ENCODE data around the gene CHST14.
A peak's percentile ranks its signal among the peaks of the same experiment; 100 is the strongest.

Gene CHST14

GRCh38 chr15:40501487-40501886, 30.7 kb downstream of the CHST14 start:
- Histone ChIP-seq H3K4me2 (ENCODE audit: low read length) (no peak overlapping the region), H3K4me1 (ENCODE audit: insufficient read depth, low read length, severe bottlenecking) (no peaks in the 10 kb centered on the region), H3K9me3 (ENCODE audit: low read length) (no peaks in the 10 kb centered on the region), H4K20me1 (ENCODE audit: insufficient read depth, low read length) (no peaks in the 10 kb centered on the region), H3K27me3 (ENCODE audit: insufficient read depth, low read length) (no peaks in the 10 kb centered on the region), H3K27ac (ENCODE audit: low read depth, low read length, poor library complexity, severe bottlenecking) (no peak overlapping the region), H3K9me2 (ENCODE audit: low read depth, low read length) (no peaks in the 10 kb centered on the region), H3F3A (ENCODE audit: insufficient read depth, low read length) (no peaks in the 10 kb centered on the region), H2AFZ (ENCODE audit: low read length) (no peak overlapping the region), H3K4me3 (ENCODE audit: low read depth, low read length, poor library complexity, severe bottlenecking) (no peak overlapping the region), H3K79me2 (ENCODE audit: insufficient read depth, low read length) (no peaks in the 10 kb centered on the region), H3K36me3 (ENCODE audit: insufficient read depth, low read length) (no peaks in the 10 kb centered on the region), H3K9ac (ENCODE audit: low read length) (no peak overlapping the region)
- TF ChIP-seq EZH2 (IDR thresholded peaks at IDR 0.05; ENCODE audit: borderline replicate concordance, low read length), result no peak
- TF ChIP-seq CTCF (IDR thresholded peaks at IDR 0.05; ENCODE audit: low read length), result no peak

- Histone ChIP-seq H4K20me1 (ENCODE audit: insufficient read depth, low read length) (no peaks in the 10 kb centered on the region), H3K4me3 (ENCODE audit: low read depth, low read length, poor library complexity, severe bottlenecking) (no peak overlapping the region), H3K36me3 (ENCODE audit: insufficient read depth, low read length) (no peaks in the 10 kb centered on the region), H3K27me3 (ENCODE audit: insufficient read depth, low read length) (no peaks in the 10 kb centered on the region), H3K9me3 (ENCODE audit: low read length) (no peaks in the 10 kb centered on the region), H3K79me2 (ENCODE audit: insufficient read depth, low read length) (no peaks in the 10 kb centered on the region), H3K9ac (ENCODE audit: low read length) (no peak overlapping the region; the same call in 1 of the 2 replicates), H3F3A (ENCODE audit: insufficient read depth, low read length) (no peaks in the 10 kb centered on the region), H3K4me2 (ENCODE audit: low read length) (peak overlapping the region; percentile 46; the same call in 1 of the 2 replicates), H3K4me1 (ENCODE audit: insufficient read depth, low read length, severe bottlenecking) (peaks cover 19% of the 10 kb centered on the region), H3K9me2 (ENCODE audit: low read depth, low read length) (no peaks in the 10 kb centered on the region), H3K27ac (ENCODE audit: low read depth, low read length, poor library complexity, severe bottlenecking) (no peak overlapping the region), H2AFZ (ENCODE audit: low read length) (no peak overlapping the region)
- TF ChIP-seq CTCF (IDR thresholded peaks at IDR 0.05; ENCODE audit: low read length), result peak; percentile 47
- TF ChIP-seq EZH2 (IDR thresholded peaks at IDR 0.05; ENCODE audit: borderline replicate concordance, low read length), result no peak
Measured at GRCh38 chr15:40506964-40507571, 36.3 kb downstream of the CHST14 start.

DNA sequence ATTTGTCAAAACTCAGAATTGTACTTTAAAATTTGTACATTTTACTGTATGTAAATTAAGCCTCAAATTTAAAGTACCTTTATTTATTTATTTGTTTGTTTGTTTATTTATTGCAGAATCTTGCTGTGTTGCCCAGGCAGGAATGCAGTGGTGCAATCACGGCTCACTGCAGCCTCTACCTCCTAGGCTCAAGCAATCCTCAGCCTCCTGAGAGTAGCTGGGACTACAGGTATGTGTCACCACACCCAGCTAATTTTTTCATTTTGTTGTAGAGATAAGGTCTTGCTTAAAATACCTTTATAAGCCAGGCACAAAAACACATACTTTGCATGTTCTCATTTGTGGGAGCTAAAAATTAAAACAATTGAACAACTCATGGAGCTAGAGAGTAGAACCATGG, 37.4 kb downstream of the CHST14 start:
- no peak for TF ChIP-seq CTCF (IDR thresholded peaks at IDR 0.05; ENCODE audit: low read length)
- TF ChIP-seq EZH2 (IDR thresholded peaks at IDR 0.05; ENCODE audit: borderline replicate concordance, low read length), result no peak

More for the DNA sequence above, 37.4 kb downstream of the CHST14 start:
- H3K9me2 ChIP-seq (ENCODE audit: low read depth, low read length), result no peaks in the 10 kb centered on the region
- H2AFZ ChIP-seq (ENCODE audit: low read length), result no peak overlapping the region
- H3K4me3 ChIP-seq (ENCODE audit: low read depth, low read length, poor library complexity, severe bottlenecking), result no peak overlapping the region
- H3K27me3 ChIP-seq (ENCODE audit: insufficient read depth, low read length), result no peaks in the 10 kb centered on the region; the same call in 1 of the 2 replicates
- no peaks in the 10 kb centered on the region for H4K20me1 ChIP-seq (ENCODE audit: insufficient read depth, low read length)
- peaks cover 19% of the 10 kb centered on the region for H3K4me1 ChIP-seq (ENCODE audit: insufficient read depth, low read length, severe bottlenecking)
- H3K36me3 ChIP-seq (ENCODE audit: insufficient read depth, low read length), result no peaks in the 10 kb centered on the region
- H3K27ac ChIP-seq (ENCODE audit: low read depth, low read length, poor library complexity, severe bottlenecking), result no peak overlapping the region
- no peaks in the 10 kb centered on the region for H3F3A ChIP-seq (ENCODE audit: insufficient read depth, low read length)
- H3K9ac ChIP-seq (ENCODE audit: low read length), result no peak overlapping the region
- H3K9me3 ChIP-seq (ENCODE audit: low read length), result no peaks in the 10 kb centered on the region
- no peak overlapping the region for H3K4me2 ChIP-seq (ENCODE audit: low read length)
- H3K79me2 ChIP-seq (ENCODE audit: insufficient read depth, low read length), result no peaks in the 10 kb centered on the region
